IPS-NIHi11 (cell line): ENCODE data around the gene ASPM.
"Not testable (repeated sequence)": the region's sequence is repeated elsewhere in the genome, so short reads cannot be mapped to it uniquely, and the experiment has no call there.

ENCODE experiments used
- DNase-seq: peaks from one replicate; pipeline ENCODE4 v3.0.0; 2012; ENCODE audit warnings: mixed read lengths, low spot score

ASPM gene

DNA sequence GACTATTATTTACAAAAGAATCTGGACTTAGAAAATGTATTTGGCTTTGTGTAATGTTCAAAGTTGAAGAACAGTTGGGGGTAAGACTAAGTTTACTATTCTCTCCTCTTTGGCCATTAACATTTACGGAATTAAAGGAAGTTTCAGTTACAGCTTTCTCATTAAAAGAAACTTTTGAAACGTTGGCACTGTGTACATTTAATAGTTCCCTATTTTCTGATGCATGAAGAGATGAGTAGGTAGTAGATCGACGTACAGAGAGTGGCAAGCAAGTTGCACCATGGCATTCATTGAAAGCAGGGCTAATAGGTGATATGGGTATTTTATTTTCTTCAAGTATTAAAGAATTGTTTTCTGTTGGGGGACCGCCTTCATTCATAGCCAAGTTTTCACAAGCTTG, 3.2 kb downstream of the ASPM start:
- DNase-seq: no peak

DNA sequence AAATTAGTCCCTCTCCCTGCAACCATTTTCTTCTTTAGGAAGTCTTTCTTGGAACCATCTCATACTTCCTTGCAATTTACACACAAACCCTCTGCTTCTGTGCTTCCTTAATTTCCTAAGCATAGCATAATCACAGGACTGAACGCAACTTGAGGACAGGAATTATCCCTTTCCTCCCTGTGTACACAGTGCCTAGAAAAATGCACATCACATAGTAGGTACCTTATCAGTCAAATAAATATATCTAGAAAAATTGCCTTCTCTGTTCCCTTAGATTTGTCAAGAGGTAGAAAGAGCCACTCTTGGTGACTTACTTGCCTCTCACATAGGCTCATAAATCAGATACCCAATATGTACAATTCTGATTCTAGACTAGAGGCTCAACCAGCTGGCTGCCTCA, 4.9 kb downstream of the ASPM start:
- DNase-seq: no peak

DNA sequence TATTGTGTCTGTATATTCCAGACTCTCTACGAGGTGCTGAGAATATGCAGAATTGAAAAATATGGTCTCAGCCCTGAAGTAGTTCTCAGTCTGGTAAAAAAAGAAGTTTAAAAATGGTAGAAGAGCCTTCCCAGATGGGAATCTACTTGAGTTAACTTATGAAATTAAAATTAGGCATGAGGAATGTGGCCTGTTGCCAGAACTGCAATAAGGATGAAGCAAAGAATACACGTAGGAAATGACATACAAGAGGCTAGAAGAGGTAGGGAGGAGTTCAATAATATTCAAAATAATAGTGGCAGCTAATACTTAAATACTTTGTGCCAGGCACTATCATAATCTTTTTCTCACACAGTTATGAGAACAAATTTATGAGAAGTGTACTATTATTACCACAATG, 6.3 kb downstream of the ASPM start:
- no peak for DNase-seq

DNA sequence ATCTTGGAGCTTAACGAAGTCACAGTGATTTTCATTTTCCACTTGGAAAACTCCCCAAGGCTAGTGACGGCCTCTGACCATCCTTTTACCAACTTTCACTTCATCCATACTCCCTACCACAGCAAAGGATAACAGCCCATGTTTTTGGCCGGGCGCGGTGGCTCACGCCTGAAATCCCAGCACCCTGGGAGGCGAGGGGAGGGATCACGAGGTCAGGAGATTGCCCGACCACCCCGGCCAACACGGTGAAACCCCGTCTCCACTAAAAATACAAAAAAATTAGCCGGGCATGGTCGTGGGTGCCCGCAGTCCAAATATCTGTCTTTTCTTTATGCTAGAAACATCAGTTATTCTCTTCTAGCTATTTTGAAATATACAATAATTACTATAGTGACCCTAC, 7.3 kb downstream of the ASPM start:
- DNase-seq: no peak

DNA sequence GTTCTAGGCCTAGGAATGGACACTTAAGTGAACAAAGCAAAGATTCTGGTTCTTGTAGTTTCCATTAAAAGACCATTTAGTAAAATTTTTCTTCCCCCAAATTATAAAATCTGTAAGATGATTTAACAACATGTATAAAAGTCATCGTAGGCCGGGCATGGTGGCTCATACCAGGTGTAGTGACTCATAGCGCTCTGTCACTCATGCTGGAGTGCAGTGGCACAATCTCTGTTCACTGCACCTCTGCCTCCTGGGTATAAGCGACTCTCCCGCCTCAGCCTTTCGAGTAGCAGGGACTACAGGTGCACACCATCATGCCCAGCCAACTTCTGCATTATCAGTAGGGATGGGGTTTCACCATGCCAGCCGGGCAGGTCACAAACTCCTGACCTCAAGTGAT, 9.1 kb downstream of the ASPM start:
- no peak for DNase-seq

DNA sequence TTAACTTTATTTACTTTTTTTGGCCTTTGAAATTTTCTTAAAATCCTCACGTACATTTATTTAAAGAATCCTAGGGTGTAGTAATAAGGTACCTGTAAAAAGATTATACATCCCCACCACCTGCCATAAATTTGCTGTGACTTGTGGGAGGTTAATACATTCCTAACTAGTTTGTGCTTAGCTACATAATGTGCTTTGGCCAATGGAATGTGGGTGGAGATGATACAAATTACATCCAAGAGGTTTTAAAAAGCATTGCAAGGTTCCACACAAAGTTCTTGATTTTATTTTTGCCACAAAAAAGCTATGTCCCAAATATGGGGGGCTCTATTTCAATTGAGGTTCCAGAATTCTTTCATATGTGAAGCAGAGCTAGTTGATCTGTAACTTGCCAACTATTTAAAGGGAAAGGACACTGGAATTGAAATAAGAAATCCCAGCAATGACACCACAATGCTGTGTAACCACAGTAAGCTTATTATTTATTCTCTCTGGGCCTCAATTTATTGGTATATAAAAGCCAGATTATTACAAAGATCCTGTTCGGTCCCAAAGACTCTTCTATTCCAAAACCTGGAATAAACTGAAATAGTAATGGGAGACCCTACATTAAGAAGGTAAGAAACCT, 15.7 kb downstream of the ASPM start:
- no peak for DNase-seq

DNA sequence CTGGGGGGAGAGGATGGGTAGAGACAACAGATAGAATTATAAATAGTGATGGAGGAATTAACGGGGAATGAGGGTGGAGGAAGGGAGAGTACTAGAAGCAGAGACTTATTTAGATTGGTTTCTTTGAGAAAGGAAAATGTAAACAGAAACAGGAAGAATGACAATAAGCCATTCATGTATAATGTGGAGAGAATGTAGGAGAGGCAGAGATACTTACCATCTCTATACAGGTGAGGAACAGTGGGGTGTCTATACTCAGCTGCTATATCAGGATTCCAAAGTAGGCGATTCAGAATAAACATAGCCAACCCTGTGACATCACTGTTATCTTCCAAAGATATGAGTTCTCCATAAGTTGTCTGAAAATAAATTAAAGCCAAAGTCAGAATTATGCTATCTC, 16.8 kb downstream of the ASPM start:
- DNase-seq: no peak

DNA sequence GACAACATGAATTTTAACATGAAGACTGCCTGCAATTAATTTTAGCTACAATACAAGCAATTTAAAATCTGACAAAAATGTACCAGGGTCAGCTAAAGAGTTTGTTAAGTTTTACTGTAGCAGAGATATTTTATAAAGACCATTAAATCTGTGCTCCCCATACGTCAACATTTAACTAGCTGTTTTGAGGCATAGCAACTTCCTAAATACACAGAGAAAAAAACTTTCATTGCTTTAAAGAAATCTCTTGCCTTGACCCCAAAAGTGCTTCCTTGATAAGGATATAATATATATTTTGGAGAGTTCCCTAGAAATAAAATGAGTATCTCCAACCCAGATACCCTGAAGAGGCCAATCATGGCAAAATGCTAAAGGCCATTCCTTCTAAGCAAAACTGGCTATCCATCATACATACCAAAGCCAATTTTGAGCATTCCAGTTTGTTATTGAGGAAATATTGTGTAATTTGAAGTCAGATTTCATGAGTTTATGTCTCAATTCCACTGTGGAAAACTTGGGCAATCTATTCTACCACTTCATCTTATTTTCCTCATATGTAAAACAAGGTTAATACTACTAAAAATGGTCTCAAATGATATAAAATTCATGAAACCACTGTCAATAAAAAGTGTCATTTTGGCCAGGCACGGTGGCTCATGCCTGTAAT, 19.1 kb downstream of the ASPM start:
- DNase-seq: no peak

DNA sequence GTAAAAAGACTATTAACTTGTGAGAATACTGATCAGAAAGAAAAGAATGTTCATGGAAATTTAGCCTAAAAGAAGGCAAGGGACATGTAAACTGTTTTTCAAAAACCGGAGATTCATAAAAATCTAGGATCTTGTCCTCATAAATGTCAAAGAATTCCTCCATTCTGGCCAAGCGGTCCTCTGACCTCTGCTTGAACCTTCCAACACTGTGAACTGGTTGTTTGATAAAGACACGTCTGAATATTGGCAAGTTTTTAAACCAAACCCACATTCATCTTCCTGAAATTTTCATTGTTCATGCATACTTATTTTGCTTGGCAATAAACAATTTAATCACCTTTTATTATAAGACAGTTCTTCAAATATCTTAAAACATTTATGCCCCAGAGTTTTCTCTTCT, 19.8 kb downstream of the ASPM start:
- DNase-seq: no peak

DNA sequence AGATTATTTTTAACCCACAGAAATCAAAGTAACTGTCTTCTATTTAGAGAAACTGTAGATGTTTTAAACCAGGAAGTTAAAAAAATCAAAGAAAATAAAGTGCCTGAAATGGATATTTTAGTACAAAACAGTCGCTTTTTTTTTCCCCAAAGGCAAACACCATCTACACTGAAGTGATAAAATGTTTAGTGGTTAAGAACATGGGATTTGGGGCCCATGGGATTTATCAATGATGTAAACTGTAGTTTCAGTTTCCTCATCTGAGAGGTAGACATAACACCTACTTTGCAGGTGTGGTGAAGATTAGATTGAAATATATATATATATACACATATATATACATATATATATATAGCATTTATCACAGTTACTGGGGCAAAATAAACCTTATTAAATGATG, 22.1 kb downstream of the ASPM start:
- no peak for DNase-seq

DNA sequence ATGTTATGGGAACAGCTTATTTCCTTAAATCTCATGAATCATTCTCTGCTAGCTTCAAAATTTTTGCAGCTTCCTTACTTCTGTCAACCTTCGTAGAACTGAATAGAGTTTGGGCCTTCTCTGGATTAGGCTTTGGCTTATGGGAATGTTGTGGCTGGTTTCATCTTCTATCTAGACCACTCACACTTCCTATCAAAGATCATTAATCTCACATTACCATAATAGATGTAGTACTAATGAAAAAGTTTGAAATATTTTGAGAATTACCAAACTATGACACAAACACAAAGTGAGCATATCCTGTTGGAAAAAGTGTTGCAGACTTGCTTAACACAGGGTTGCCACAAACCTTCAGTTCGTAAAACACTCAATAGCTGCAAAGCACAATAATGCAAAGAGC, 30.3 kb downstream of the ASPM start:
- DNase-seq: no peak

DNA sequence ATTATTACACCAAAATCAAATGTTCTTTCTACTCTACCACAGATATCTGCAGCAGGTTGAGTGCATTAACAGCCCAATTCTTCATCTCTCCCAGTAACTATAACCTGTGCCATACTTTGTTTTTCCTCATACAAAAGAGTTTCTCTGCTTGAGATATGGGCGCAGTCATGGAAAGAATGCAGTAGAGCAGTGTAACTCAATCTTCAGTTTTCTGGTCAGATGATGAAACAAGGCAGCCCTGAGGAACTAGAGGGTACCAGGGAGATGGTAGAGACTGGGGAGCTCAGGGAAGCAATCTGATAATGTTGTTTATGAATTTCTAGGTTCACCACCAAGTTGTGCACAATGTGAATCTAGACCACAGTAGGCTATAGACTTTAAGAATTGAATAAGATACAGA, 39.6 kb downstream of the ASPM start:
- peak; percentile 9 for DNase-seq

DNA sequence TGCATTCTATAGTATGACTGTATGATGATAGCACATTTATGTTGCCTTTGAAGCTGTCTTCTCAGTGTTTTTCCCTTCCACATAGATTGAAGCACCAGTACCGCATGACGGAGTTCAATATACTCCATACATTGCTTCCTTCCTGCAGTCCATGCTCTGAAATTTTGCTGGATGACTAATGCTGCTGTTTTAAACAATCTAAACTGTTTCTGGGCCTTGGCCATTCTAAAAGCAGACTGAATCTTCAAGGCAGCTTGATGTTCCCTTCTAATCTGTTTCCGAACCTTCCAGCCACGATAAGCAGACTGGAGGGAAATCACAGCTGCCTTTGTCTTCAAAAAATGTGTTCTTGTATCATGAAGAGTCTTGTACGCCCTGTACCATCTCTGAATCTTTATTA, 43.2 kb downstream of the ASPM start:
- DNase-seq: no peak

DNA sequence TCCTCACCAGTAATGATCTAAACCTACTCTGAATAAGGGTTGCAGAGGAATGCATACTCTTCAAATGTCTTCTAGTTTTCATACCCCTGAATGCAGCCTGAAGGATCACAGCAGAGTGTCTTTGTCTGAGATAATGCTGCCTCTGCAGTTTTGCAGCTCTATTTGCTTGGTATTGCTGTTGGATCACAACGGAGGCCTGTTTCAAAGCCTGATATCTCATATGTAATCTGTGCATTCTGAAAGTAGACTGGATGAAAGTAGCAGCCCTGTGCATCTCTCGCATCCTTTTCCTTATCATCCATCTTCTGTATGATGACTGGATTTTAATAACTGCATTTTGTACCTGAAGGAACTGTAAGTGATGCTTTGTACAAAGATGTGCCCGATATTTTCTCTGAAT, 44.5 kb downstream of the ASPM start:
- DNase-seq: no peak

DNA sequence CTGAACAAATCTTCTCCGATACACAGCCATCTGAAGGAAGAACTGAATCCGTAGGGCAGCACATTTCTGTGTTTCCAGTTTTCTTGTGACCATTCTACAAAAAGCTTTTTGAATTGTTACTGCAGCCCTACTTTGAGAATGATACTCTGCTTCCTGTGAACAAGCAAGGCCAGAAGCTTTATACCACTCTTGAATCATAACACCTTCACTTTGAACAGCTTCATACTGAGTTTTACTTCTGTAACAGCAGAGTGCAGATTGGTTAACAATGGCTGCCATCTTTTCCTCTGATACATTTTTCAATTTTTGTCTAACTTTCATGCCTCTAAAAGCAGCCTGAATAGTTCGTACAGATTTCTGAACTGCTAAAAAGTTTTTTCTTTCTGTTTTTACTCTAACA, 45.8 kb downstream of the ASPM start:
- DNase-seq: no peak

DNA sequence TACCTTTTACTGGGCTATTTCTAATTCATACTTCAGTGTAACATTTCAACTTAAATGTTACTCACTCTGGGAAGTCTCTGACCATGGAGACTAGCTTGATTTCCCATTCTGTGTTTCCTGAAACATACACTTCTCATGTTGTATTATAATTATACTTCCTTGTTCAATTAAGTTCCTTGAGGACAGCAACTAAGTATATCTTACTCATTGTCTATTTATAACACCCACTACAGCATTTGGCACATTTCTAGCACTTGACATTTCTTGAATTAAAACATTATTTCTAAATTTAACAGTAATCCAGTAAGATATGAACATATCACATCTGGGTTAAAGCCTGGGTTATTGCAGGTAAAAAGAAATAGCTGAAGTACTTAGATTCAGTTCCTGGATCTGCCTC, 47.0 kb downstream of the ASPM start:
- no peak for DNase-seq

DNA sequence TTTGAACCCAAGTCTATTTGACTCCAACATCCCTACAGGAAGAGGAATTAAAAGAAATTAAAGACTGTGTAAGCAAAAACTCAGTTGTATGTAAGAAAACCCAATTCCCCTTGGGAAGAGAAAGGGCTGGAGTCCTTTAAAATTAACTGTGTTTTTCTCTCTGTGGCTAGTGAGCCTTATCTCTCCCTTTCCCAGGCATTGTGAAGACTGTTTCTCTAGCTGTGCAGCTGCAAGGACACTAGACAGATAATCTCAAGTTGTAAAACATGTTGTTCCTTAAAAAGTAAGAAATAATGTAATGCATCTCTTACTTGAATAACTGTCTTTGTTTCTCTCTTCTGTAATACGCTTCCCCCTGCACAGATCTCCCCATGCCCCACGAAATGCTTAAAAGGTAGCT, 49.5 kb downstream of the ASPM start:
- not testable (repeated sequence) for DNase-seq

DNA sequence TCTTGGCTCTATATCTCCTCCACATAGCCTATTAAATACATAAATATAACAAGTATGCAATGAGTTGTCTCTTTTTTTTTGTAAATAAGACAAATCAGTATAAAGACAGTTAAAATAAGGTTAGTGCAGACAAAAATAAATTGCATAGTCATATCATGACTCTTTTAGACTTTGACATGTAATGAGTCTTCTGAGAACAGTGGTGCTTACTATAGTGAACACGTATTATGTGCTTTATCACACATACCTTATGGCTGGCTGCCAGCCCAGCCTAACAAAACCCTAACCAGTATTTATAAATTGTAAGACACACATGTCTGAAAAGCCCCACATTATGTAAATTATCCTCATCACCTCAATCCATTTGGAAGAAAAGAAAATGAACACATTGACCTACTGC, 50.3 kb downstream of the ASPM start:
- no peak for DNase-seq

DNA sequence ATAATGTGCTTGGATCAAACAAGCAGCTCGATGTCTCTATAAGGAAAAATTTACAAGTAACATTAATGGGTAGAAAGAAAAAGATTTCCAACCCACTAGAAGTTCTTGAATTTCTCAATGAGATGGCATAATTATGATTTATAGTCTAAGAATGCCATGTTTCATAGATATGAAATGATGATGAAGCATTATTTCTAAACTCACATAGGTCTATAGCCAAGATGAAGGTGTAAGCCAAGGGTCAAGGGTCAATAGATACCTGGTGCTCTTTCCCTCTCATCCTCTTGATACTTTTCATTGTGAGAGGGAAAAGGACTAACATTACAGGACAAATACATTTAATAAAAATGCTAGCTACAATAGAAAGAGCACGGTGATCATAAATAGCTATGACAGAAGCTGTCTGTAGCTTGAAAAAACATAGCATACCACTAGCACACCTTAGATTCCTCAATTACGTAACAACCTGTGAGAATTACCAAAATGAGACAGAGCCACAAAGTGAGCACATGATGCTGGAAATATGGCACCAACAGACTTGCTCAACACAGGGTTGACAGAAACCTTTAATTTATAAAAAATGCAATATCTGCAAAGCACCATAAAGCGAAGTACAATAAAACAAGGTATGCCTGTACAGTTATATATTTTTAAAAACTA, 53.1 kb downstream of the ASPM start:
- no peak for DNase-seq

DNA sequence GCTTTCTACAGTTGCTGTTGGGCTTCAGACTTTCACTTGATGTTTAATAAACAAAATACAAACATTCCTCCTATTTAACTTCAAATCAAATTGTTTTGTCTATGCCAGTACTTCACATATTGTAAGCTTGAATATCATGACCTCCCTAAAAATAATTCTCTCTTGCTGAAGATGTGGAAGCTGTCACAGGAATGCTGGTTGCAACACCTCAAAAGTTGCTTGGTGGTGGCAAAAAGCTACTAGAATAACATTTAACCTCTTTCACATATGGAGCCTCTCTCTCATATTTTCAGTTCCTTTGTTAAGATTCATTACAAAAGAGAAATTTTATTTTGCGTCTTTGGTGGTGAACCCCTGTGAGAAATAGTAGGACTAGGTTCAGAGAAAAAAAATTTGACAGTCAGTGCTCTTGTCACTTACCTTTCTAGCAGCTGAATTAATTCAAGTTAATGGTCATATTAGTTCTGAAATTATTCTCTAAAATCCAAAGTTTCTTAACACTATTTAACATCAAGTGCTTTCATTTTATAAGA, 53.9 kb downstream of the ASPM start:
- DNase-seq: no peak

DNA sequence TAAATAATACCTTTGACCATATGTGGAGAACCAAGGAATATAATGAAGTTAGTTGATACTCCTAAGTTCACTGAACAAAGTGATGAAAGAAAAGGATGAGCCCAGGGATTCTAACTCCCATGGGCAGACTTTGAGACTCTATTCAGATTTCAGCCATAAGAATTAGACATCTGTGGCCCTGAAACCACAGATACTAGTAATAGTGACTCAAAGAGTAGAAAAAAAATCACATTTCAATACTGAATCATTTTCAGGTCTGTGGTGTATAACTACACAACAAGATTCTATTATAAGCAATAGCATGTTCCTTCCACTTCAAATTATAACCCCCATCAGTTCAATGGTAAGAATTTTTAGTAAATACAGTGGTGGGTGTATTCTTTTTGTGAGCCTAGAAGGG, 63.0 kb downstream of the ASPM start:
- no peak for DNase-seq

DNA sequence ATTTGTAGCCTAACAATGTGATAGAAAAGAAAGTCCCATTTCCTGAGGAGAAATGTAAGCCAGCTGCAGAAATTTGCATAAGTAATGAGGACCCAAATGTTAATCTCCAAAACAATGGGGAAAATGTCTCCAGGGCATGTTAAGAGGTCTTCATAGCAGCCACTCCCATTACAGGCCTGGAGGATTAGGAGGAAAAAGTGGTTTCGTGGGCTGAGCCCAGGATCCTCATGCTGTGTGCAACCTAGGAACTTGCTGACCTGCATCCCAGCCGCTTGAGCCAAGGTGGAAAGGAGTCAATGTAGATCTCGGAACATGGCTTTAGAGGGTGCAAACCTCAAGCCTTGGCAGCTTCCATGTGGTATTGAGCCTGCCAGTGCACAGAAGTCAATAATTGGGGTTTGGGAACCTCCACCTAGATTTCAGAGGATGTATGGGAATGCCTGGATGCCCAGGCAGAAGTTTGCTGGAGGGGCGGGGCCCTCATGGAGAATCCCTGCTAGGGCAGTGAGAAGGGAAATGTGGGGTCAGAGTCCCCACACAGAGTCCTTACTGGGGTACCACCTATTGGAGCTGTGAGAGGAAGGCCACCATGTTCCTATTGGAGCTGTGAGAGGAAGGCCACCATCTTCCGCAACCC, 65.2 kb downstream of the ASPM start:
- no peak for DNase-seq

DNA sequence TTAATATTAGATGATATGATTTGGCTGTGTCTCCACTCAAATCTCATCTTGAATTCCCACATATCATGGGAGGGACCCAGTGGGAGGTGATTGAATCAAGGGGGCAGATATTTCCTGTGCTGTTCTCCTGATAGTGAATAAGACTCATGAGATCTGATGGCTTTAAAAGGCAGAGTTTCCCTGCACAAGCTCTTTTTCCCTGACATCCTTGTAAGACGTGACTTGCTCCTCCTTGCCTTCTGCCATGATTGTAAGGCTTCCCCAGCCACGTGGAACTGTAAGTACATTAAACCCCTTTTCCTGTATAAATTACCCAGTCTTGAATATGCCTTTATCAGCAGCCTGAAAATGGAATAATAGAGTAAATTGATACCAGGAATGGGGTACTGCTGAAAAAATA, 66.1 kb downstream of the ASPM start:
- no peak for DNase-seq
